ENCODE results near the gene ZNF597.
"Not testable (repeated sequence)": the region's sequence is repeated elsewhere in the genome, so short reads cannot be mapped to it uniquely, and the experiment has no call there.

Gene ZNF597

GRCh38 chr16:3475604-3476375 is 32.5 kb upstream of the ZNF597 start:
- FAIRE-seq = no peak

GRCh38 chr16:3474870-3475269 is 31.6 kb upstream of the ZNF597 start:
- not testable (repeated sequence) for FAIRE-seq

- no peak for FAIRE-seq
These were observed 31.0 kb upstream of the ZNF597 start for GRCh38 chr16:3474136-3474779.

GRCh38 chr16:3473596-3473943 is 30.3 kb upstream of the ZNF597 start:
- FAIRE-seq = not testable (repeated sequence)

- FAIRE-seq = no peak
These were observed 29.7 kb upstream of the ZNF597 start for GRCh38 chr16:3472878-3473595.

GRCh38 chr16:3471518-3472176 is 28.3 kb upstream of the ZNF597 start:
- no peak for FAIRE-seq

- no peak for FAIRE-seq
These were observed 27.4 kb upstream of the ZNF597 start for GRCh38 chr16:3470723-3471122.

GRCh38 chr16:3469736-3470135 is 26.4 kb upstream of the ZNF597 start:
- no peak for FAIRE-seq

GRCh38 chr16:3468501-3468900 is 25.2 kb upstream of the ZNF597 start:
- no peak for FAIRE-seq

- FAIRE-seq = no peak
These were observed 24.6 kb upstream of the ZNF597 start for GRCh38 chr16:3467921-3468320.

- no peak for FAIRE-seq
These were observed 23.9 kb upstream of the ZNF597 start for GRCh38 chr16:3467182-3467581.

- no peak for FAIRE-seq
These were observed 22.7 kb upstream of the ZNF597 start for GRCh38 chr16:3465911-3466584.

- FAIRE-seq = no peak
These were observed 22.0 kb upstream of the ZNF597 start for GRCh38 chr16:3465301-3465700.

GRCh38 chr16:3461151-3461550 is 17.8 kb upstream of the ZNF597 start:
- no peak for FAIRE-seq

- FAIRE-seq = no peak
These were observed 17.3 kb upstream of the ZNF597 start for GRCh38 chr16:3460585-3460984.

- FAIRE-seq = no peak
These were observed 16.8 kb upstream of the ZNF597 start for GRCh38 chr16:3460121-3460520.

GRCh38 chr16:3459401-3460090 is 16.2 kb upstream of the ZNF597 start:
- FAIRE-seq = no peak

- no peak for FAIRE-seq
These were observed 15.6 kb upstream of the ZNF597 start for GRCh38 chr16:3458852-3459361.

- no peak for FAIRE-seq
These were observed 15.1 kb upstream of the ZNF597 start for GRCh38 chr16:3458278-3458851.

- FAIRE-seq = no peak
These were observed 14.3 kb upstream of the ZNF597 start for GRCh38 chr16:3457434-3458252.
